ENCODE measurements around the gene CDH23.

The CDH23 gene

DNA sequence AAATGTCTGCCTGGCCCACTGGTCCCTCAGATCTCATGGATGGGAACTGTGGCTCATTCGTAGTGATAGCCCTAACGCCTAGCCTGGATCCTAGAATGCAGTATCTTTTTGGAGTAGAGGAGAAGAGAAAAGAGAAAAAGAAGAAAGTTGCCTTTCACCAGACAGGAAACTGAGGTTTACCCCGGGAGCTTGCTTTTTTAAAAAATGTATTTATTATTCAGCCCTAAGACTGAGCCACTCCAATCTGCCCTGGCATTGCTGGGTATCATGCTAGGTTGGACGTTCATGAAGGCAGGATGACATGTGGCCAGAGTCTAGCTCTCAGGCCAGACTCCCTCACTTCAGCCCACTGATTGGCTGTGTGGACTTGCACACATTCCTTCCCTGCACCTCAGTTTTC, 344.3 kb downstream of the CDH23 start:
- peaks cover 63% of the 10 kb centered on the region for H3K4me1 ChIP-seq (ENCODE audit: insufficient read depth, low read length, poor library complexity, severe bottlenecking)
- no peaks in the 10 kb centered on the region for H3K36me3 ChIP-seq (ENCODE audit: insufficient read depth, low read length)
- H3K4me2 ChIP-seq (ENCODE audit: low read depth, low read length, poor library complexity, severe bottlenecking), result peak overlapping the region; percentile 59
- H3K27me3 ChIP-seq (ENCODE audit: insufficient read depth, low read length, poor library complexity, severe bottlenecking), result no peaks in the 10 kb centered on the region
- H3K9ac ChIP-seq (ENCODE audit: low read depth, low read length, poor library complexity, severe bottlenecking), result peak overlapping the region; percentile 43
- H4K20me1 ChIP-seq (ENCODE audit: insufficient read depth, low read length, poor library complexity, severe bottlenecking), result no peaks in the 10 kb centered on the region
- H3K9me3 ChIP-seq (ENCODE audit: insufficient read depth, low read depth, low read length), result no peaks in the 10 kb centered on the region
- H2AFZ ChIP-seq (ENCODE audit: low read length), result no peak overlapping the region
- H3K4me3 ChIP-seq (ENCODE audit: low read length, poor library complexity, severe bottlenecking), result no peak overlapping the region
- H3F3A ChIP-seq (ENCODE audit: low read depth), result no peaks in the 10 kb centered on the region
- no peaks in the 10 kb centered on the region for H3K9me2 ChIP-seq (replicated peaks; ENCODE audit: low read depth, low read length)
- no peaks in the 10 kb centered on the region for H3K79me2 ChIP-seq (ENCODE audit: insufficient read depth, low read length)
- TF ChIP-seq EZH2phosphoT487 (IDR thresholded peaks at IDR 0.05; ENCODE audit: borderline replicate concordance), result no peak
- TF ChIP-seq, protein P1, sequence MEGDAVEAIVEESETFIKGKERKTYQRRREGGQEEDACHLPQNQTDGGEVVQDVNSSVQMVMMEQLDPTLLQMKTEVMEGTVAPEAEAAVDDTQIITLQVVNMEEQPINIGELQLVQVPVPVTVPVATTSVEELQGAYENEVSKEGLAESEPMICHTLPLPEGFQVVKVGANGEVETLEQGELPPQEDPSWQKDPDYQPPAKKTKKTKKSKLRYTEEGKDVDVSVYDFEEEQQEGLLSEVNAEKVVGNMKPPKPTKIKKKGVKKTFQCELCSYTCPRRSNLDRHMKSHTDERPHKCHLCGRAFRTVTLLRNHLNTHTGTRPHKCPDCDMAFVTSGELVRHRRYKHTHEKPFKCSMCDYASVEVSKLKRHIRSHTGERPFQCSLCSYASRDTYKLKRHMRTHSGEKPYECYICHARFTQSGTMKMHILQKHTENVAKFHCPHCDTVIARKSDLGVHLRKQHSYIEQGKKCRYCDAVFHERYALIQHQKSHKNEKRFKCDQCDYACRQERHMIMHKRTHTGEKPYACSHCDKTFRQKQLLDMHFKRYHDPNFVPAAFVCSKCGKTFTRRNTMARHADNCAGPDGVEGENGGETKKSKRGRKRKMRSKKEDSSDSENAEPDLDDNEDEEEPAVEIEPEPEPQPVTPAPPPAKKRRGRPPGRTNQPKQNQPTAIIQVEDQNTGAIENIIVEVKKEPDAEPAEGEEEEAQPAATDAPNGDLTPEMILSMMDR (conservative IDR thresholded peaks at IDR 0.05; ENCODE audit: low read length), result no peak

DNA sequence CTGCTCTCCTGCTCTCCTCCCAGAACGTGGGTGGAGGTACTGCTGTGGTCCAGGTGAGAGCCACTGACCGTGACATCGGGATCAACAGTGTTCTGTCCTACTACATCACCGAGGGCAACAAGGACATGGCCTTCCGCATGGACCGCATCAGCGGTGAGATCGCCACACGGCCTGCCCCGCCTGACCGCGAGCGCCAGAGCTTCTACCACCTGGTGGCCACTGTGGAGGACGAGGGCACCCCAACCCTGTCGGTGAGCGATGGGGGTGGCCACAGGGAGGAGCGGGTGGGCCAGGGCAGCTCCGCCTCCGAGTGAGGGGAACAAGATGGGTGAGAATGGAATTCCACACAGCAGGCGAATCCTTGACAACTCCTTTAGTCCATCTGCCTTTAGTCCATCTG, 345.0 kb downstream of the CDH23 start:
- Histone ChIP-seq H3K4me2 (ENCODE audit: low read depth, low read length, poor library complexity, severe bottlenecking) (peak overlapping the region; percentile 59), H3K27me3 (ENCODE audit: insufficient read depth, low read length, poor library complexity, severe bottlenecking) (no peaks in the 10 kb centered on the region), H2AFZ (ENCODE audit: low read length) (no peak overlapping the region), H3K4me3 (ENCODE audit: low read length, poor library complexity, severe bottlenecking) (no peak overlapping the region), H3K9me2 (replicated peaks; ENCODE audit: low read depth, low read length) (no peaks in the 10 kb centered on the region), H4K20me1 (ENCODE audit: insufficient read depth, low read length, poor library complexity, severe bottlenecking) (no peaks in the 10 kb centered on the region), H3K36me3 (ENCODE audit: insufficient read depth, low read length) (no peaks in the 10 kb centered on the region), H3K79me2 (ENCODE audit: insufficient read depth, low read length) (no peaks in the 10 kb centered on the region), H3K9me3 (ENCODE audit: insufficient read depth, low read depth, low read length) (no peaks in the 10 kb centered on the region), H3K4me1 (ENCODE audit: insufficient read depth, low read length, poor library complexity, severe bottlenecking) (peaks cover 63% of the 10 kb centered on the region), H3K9ac (ENCODE audit: low read depth, low read length, poor library complexity, severe bottlenecking) (peak overlapping the region; percentile 43), H3F3A (ENCODE audit: low read depth) (no peaks in the 10 kb centered on the region)
- TF ChIP-seq EZH2phosphoT487 (IDR thresholded peaks at IDR 0.05; ENCODE audit: borderline replicate concordance), result no peak
- TF ChIP-seq, protein P1 (conservative IDR thresholded peaks at IDR 0.05; ENCODE audit: low read length), result no peak

GRCh38 chr10:71742301-71743088, 345.8 kb downstream of the CDH23 start:
- Histone ChIP-seq H3K4me1 (ENCODE audit: insufficient read depth, low read length, poor library complexity, severe bottlenecking) (peaks cover 63% of the 10 kb centered on the region), H3K9me3 (ENCODE audit: insufficient read depth, low read depth, low read length) (no peaks in the 10 kb centered on the region), H3K9ac (ENCODE audit: low read depth, low read length, poor library complexity, severe bottlenecking) (no peak overlapping the region), H3K36me3 (ENCODE audit: insufficient read depth, low read length) (no peaks in the 10 kb centered on the region), H3K9me2 (replicated peaks; ENCODE audit: low read depth, low read length) (no peaks in the 10 kb centered on the region), H4K20me1 (ENCODE audit: insufficient read depth, low read length, poor library complexity, severe bottlenecking) (no peaks in the 10 kb centered on the region), H3K27me3 (ENCODE audit: insufficient read depth, low read length, poor library complexity, severe bottlenecking) (no peaks in the 10 kb centered on the region), H3K4me3 (ENCODE audit: low read length, poor library complexity, severe bottlenecking) (no peak overlapping the region), H2AFZ (ENCODE audit: low read length) (no peak overlapping the region), H3K79me2 (ENCODE audit: insufficient read depth, low read length) (no peaks in the 10 kb centered on the region), H3F3A (ENCODE audit: low read depth) (no peaks in the 10 kb centered on the region), H3K4me2 (ENCODE audit: low read depth, low read length, poor library complexity, severe bottlenecking) (no peak overlapping the region)
- TF ChIP-seq, protein P1 (conservative IDR thresholded peaks at IDR 0.05; ENCODE audit: low read length), result no peak
- no peak for TF ChIP-seq EZH2phosphoT487 (IDR thresholded peaks at IDR 0.05; ENCODE audit: borderline replicate concordance)

Data from Loucy (cell line).